Fibroblast of villous mesenchyme (primary cell): ENCODE measurements around the gene TMCO4. TPM values are rescaled to one million over a fixed set of nuclear protein-coding genes. Genes with fewer than 3 reads are reported as not detected.

Experiments used
- DNase-seq: peaks from one replicate; pipeline ENCODE4 v3.0.0-alpha.2; 2010; ENCODE audit warnings: low read depth
- H3K4me3 ChIP-seq: 2 replicates; pipeline ENCODE4 v1.5.1; 2011; ENCODE audit warnings: low read depth, mild to moderate bottlenecking, low read length
- total RNA-seq: library from RNA; depleted of rRNA; stranded (reverse); fragments of >200 nt; gene quantifications from 2 replicates; pipeline ENCODE4 v1.2.3, GENCODE V29; 2012
- TF ChIP-seq, protein P1 (sequence below): IDR thresholded peaks from 2 replicates; pipeline ENCODE4 v1.5.1; 2012; ENCODE audit warnings: low read depth, mild to moderate bottlenecking, low read length; ENCODE audit not compliant: insufficient read depth

The TMCO4 gene
- total RNA-seq, 1 donor = 20.7 TPM

DNA sequence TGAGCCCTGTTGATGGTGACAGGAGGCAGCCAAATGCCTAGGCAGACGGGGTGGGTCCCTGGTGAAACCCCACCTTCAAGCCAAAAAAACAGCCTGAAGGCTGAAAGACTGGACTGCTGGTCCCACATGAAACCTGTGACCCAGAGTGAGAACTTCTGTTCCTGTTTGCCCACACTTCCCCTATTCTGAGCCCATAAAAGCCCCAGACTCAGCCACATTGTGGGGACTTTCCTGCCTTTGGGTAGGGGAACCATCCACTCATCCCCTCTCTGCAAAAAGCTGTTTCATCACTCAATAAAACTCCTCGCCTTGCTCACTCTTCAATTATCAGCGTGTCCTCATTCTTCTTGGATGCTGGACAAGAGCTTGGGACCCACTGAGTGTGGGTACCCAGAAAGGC is 109.9 kb downstream of the TMCO4 start:
- TF ChIP-seq, protein P1, sequence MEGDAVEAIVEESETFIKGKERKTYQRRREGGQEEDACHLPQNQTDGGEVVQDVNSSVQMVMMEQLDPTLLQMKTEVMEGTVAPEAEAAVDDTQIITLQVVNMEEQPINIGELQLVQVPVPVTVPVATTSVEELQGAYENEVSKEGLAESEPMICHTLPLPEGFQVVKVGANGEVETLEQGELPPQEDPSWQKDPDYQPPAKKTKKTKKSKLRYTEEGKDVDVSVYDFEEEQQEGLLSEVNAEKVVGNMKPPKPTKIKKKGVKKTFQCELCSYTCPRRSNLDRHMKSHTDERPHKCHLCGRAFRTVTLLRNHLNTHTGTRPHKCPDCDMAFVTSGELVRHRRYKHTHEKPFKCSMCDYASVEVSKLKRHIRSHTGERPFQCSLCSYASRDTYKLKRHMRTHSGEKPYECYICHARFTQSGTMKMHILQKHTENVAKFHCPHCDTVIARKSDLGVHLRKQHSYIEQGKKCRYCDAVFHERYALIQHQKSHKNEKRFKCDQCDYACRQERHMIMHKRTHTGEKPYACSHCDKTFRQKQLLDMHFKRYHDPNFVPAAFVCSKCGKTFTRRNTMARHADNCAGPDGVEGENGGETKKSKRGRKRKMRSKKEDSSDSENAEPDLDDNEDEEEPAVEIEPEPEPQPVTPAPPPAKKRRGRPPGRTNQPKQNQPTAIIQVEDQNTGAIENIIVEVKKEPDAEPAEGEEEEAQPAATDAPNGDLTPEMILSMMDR = no peak
- DNase-seq = no peak
- H3K4me3 ChIP-seq = no peak overlapping the region

DNA sequence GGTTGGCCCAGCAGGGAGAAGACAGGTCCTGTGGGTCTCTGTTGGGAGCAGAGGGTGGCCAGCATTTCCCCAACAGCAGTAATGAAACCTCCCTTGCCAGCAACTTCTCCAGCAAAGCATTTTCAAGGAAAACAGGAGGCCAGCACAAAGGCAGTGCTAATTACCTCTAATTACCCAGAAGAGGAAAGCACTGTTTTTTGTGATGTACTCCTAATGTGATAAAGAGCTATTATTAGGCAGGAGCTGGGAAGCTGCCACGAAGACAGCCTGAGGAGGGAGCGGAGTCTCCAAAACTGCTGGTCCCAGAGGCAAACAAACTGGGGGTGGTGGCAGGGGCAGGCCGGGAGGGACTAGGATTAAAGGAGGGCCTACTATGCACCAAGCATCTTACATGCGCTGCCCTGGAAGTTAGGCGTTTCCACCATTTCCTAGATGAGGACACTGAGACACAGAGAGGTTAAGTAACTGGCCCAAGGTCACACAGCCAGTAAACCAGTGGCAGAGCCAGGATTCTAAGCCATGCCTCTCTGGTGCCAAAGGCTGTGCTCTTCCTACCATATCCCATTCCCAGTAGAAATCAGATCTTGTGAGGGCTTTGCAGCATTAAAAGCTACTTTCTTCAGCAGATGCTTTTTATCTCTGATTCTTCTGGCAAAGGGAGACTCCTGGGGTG is 110.5 kb downstream of the TMCO4 start:
- DNase-seq = no peak
- TF ChIP-seq, protein P1 = no peak
- H3K4me3 ChIP-seq = no peak overlapping the region

DNA sequence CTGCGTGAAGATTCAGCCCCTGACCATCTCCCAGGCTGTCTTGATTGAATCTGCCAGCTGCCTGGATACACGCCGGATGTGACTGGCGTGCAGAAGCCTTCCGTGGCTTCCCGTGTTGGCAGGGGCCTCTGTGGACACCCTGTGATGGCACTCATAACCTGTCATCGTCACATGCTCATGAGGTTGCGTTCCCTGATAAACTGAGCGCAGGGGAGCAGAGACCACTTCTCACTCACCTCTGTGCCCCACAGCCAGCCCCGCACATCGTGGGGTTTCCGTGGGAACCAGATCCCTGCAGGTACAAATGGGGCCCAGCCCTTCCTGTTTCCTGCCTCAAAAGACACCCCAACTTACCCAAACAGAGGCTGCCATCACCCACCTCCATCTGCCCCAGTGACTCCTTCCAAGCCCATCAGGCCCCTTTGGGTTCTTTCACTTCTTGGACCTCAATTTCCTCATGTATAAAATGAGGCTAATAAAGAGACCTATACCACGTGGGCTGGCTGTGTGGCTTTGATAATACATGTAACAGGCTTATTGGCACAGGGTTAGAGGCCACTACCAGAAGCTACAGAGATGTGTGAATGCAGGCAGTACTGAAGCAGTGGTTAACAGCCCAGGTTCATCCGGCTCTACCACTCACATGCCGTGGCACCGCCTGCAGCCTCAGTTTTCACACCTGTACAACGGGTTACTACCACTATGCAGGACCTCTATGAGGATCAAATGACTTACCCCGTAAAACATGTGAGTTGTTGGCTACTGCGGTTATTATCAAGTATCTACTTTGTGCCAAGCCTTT is 111.5 kb downstream of the TMCO4 start:
- TF ChIP-seq, protein P1 = no peak
- DNase-seq = no peak
- no peak overlapping the region for H3K4me3 ChIP-seq

DNA sequence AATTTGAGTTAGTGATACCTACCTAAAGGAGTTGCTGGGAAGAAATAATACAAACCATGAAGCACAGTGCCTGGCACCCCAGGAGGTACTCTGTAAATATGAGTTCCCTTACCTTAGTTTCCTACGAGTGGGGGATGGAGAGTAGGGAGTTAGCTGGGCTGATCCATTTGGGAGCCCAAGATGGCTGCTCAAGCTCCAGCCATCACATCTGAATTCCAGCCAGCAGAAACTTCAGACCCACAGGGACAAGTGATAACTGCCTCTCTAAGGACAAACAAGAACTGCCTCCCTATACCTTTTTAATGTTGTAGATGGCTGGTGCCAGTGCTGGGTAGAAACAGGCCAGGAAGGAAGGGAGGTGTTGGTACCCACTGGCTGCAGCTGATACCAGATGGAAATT is 112.3 kb downstream of the TMCO4 start:
- no peak for DNase-seq
- TF ChIP-seq, protein P1 = no peak
- no peak overlapping the region for H3K4me3 ChIP-seq

DNA sequence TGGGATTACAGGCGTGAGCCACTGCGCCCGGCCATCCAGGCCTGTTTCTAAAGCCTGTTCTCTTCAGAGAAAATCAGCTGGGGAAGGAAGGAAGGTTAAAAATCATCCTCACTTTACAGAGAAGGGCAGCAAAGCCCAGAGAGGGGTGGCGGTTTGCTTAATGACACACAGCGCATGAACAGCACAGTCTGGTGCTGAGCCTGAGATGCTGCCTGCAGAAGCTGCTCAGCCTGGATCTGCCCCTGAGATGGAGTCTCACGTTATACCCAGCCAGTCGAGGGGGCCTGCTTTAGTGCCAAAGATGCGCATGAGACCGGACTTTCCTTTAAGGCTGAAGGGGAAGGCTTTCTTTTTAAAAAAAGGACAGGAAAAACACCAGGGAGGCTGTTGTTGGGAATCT is 113.7 kb downstream of the TMCO4 start:
- no peak for DNase-seq
- no peak overlapping the region for H3K4me3 ChIP-seq
- TF ChIP-seq, protein P1 = no peak

DNA sequence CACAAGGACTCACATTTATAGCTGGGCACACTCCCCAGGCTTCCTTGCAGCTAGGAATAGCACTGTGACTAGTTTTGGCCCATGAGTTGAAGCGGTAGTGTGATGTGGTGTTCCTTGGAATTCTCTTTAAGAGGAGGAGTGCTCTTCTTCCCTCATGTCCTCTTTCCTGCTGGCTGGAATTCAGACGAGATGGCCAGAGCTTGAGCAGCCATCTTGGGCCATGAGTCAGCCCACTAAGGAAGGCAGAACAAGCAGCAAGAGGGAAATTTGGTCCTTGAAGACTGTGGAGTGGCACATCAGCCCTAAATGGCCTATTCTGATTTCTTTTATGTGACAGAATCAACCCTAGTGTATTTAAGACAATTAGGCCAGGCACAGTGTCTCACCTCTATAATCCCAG is 115.0 kb downstream of the TMCO4 start:
- no peak for DNase-seq
- no peak overlapping the region for H3K4me3 ChIP-seq

More for the DNA sequence above, 115.0 kb downstream of the TMCO4 start:
- TF ChIP-seq, protein P1 = no peak
